Measurements from ENCODE around the gene MGST2.

Gene MGST2

GRCh38 chr4:139710073-139710472 is 44.5 kb downstream of the MGST2 start:
- no peak overlapping the region for H3K4me2 ChIP-seq (ENCODE audit: low read depth, low read length, poor library complexity, severe bottlenecking)
- H3K9me2 ChIP-seq (replicated peaks; ENCODE audit: insufficient read depth, low read length) = no peaks in the 10 kb centered on the region
- H3K36me3 ChIP-seq (ENCODE audit: low read length) = no peaks in the 10 kb centered on the region
- H3K27me3 ChIP-seq (ENCODE audit: low read length) = no peaks in the 10 kb centered on the region
- TF ChIP-seq EZH2phosphoT487 (conservative IDR thresholded peaks at IDR 0.05; ENCODE audit: low read length) = no peak
- TF ChIP-seq, protein P1, sequence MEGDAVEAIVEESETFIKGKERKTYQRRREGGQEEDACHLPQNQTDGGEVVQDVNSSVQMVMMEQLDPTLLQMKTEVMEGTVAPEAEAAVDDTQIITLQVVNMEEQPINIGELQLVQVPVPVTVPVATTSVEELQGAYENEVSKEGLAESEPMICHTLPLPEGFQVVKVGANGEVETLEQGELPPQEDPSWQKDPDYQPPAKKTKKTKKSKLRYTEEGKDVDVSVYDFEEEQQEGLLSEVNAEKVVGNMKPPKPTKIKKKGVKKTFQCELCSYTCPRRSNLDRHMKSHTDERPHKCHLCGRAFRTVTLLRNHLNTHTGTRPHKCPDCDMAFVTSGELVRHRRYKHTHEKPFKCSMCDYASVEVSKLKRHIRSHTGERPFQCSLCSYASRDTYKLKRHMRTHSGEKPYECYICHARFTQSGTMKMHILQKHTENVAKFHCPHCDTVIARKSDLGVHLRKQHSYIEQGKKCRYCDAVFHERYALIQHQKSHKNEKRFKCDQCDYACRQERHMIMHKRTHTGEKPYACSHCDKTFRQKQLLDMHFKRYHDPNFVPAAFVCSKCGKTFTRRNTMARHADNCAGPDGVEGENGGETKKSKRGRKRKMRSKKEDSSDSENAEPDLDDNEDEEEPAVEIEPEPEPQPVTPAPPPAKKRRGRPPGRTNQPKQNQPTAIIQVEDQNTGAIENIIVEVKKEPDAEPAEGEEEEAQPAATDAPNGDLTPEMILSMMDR (IDR thresholded peaks at IDR 0.05; ENCODE audit: insufficient read depth, low read length, poor library complexity, severe bottlenecking) = no peak
- no peak overlapping the region for H3K27ac ChIP-seq (ENCODE audit: low read depth, low read length)
- H2AFZ ChIP-seq (ENCODE audit: low read depth, low read length, severe bottlenecking) = no peak overlapping the region
- H3F3A ChIP-seq (ENCODE audit: insufficient read depth) = no peaks in the 10 kb centered on the region
- no peaks in the 10 kb centered on the region for H4K20me1 ChIP-seq (ENCODE audit: low read depth, low read length)
- H3K9me3 ChIP-seq (ENCODE audit: insufficient read depth, low read length) = no peaks in the 10 kb centered on the region
- H3K79me2 ChIP-seq (ENCODE audit: insufficient read depth, low read length) = no peaks in the 10 kb centered on the region
- H3K4me3 ChIP-seq (ENCODE audit: insufficient read depth, low read length, poor library complexity, severe bottlenecking) = no peak overlapping the region
- H3K9ac ChIP-seq (ENCODE audit: low read length) = no peak overlapping the region

DNA sequence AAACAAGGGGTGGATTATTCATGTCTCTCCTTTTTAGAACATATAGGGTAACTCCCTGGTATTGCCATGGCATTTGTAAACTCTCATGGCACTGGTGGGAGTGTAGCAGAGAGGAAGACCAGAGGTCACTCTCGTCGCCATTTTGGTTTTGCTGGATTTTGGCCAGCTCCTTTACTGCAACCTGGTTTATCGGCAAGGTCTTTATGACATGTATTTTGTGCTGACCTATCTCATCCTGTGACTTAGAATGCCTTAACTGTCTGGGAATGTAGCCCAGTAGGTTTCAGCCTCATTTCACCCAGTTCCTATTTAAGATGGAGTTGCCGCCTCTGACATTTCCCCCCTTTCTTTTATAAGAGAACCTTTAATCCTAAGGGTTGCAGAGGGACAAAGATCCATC is 45.8 kb downstream of the MGST2 start:
- Histone ChIP-seq H3K27me3 (ENCODE audit: low read length) (no peaks in the 10 kb centered on the region), H3K4me2 (ENCODE audit: low read depth, low read length, poor library complexity, severe bottlenecking) (no peak overlapping the region), H3K36me3 (ENCODE audit: low read length) (no peaks in the 10 kb centered on the region), H3K9me3 (ENCODE audit: insufficient read depth, low read length) (no peaks in the 10 kb centered on the region), H3K4me3 (ENCODE audit: insufficient read depth, low read length, poor library complexity, severe bottlenecking) (no peak overlapping the region), H3F3A (ENCODE audit: insufficient read depth) (no peaks in the 10 kb centered on the region), H3K9ac (ENCODE audit: low read length) (no peak overlapping the region), H2AFZ (ENCODE audit: low read depth, low read length, severe bottlenecking) (no peak overlapping the region), H4K20me1 (ENCODE audit: low read depth, low read length) (no peaks in the 10 kb centered on the region), H3K27ac (ENCODE audit: low read depth, low read length) (no peak overlapping the region), H3K9me2 (replicated peaks; ENCODE audit: insufficient read depth, low read length) (no peaks in the 10 kb centered on the region), H3K79me2 (ENCODE audit: insufficient read depth, low read length) (no peaks in the 10 kb centered on the region)
- TF ChIP-seq EZH2phosphoT487 (conservative IDR thresholded peaks at IDR 0.05; ENCODE audit: low read length) = no peak
- TF ChIP-seq, protein P1 (IDR thresholded peaks at IDR 0.05; ENCODE audit: insufficient read depth, low read length, poor library complexity, severe bottlenecking) = no peak

DNA sequence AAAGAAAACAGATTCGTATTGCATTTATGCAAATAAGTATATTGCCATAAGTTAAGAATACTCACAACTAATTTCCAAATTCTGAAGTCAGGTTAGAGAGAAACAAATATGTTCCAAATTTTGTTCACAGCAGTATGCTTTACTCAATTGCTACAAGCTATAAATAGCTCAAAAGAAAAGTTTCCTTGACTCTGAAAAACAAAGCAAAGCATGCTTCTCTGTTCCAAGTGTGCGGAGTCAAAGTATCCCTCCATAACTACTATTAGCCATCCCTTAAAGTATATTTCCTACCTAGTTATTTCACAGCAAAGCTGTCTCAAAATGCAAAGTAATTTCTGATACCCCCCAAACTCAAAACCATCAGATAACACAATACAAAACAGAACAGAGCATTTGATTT is 47.3 kb downstream of the MGST2 start:
- H3K36me3 ChIP-seq (ENCODE audit: low read length) = no peaks in the 10 kb centered on the region
- H3K4me3 ChIP-seq (ENCODE audit: insufficient read depth, low read length, poor library complexity, severe bottlenecking) = no peak overlapping the region
- H3K27ac ChIP-seq (ENCODE audit: low read depth, low read length) = no peak overlapping the region
- H3K4me2 ChIP-seq (ENCODE audit: low read depth, low read length, poor library complexity, severe bottlenecking) = no peak overlapping the region
- H3K27me3 ChIP-seq (ENCODE audit: low read length) = no peaks in the 10 kb centered on the region
- no peaks in the 10 kb centered on the region for H3K79me2 ChIP-seq (ENCODE audit: insufficient read depth, low read length)
- TF ChIP-seq, protein P1 (IDR thresholded peaks at IDR 0.05; ENCODE audit: insufficient read depth, low read length, poor library complexity, severe bottlenecking) = no peak
- TF ChIP-seq EZH2phosphoT487 (conservative IDR thresholded peaks at IDR 0.05; ENCODE audit: low read length) = no peak
- no peak overlapping the region for H3K9ac ChIP-seq (ENCODE audit: low read length)
- H4K20me1 ChIP-seq (ENCODE audit: low read depth, low read length) = no peaks in the 10 kb centered on the region
- no peaks in the 10 kb centered on the region for H3F3A ChIP-seq (ENCODE audit: insufficient read depth)
- H3K9me2 ChIP-seq (replicated peaks; ENCODE audit: insufficient read depth, low read length) = no peaks in the 10 kb centered on the region
- H3K9me3 ChIP-seq (ENCODE audit: insufficient read depth, low read length) = no peaks in the 10 kb centered on the region
- no peak overlapping the region for H2AFZ ChIP-seq (ENCODE audit: low read depth, low read length, severe bottlenecking)

All from SU-DHL-6 (cell line).